Urothelium cell line (cell line): ENCODE results near the gene ATPAF1.
"Not testable (repeated sequence)": the region's sequence is repeated elsewhere in the genome, so short reads cannot be mapped to it uniquely, and the experiment has no call there.

Experiments
- DNase-seq: peaks from one replicate; pipeline ENCODE4 v3.0.0; 2011; ENCODE audit warnings: low spot score, mixed read lengths
- FAIRE-seq: peaks from 2 replicates; lab custom pipeline; 2011; peaks lifted over from hg19 to GRCh38; lab: Jason Lieb, UNC

ATPAF1 gene

GRCh38 chr1:46651152-46651551 is 17.0 kb downstream of the ATPAF1 start:
- DNase-seq, FAIRE-seq: not testable (repeated sequence)

- FAIRE-seq (no peak), DNase-seq (no peak)
Observed at GRCh38 chr1:46650491-46650890, 17.7 kb downstream of the ATPAF1 start.

GRCh38 chr1:46649764-46650163 is 18.4 kb downstream of the ATPAF1 start:
- DNase-seq (no peak), FAIRE-seq (no peak)

GRCh38 chr1:46647611-46648010 is 20.6 kb downstream of the ATPAF1 start:
- DNase-seq: no peak
- no peak for FAIRE-seq

- no peak for FAIRE-seq
- no peak for DNase-seq
Observed at GRCh38 chr1:46646844-46647243, 21.3 kb downstream of the ATPAF1 start.

- FAIRE-seq: no peak
- DNase-seq: no peak
Observed at GRCh38 chr1:46646331-46646730, 21.8 kb downstream of the ATPAF1 start.

GRCh38 chr1:46645815-46646214 is 22.3 kb downstream of the ATPAF1 start:
- no peak for DNase-seq
- no peak for FAIRE-seq

GRCh38 chr1:46643368-46643775 is 24.8 kb downstream of the ATPAF1 start:
- FAIRE-seq (no peak), DNase-seq (peak; percentile 54)

GRCh38 chr1:46642115-46642680 is 26.0 kb downstream of the ATPAF1 start:
- no peak for DNase-seq

GRCh38 chr1:46639547-46639946 is 28.6 kb downstream of the ATPAF1 start:
- FAIRE-seq: no peak
- no peak for DNase-seq

More at GRCh38 chr1:46642115-46642680, 26.0 kb downstream of the ATPAF1 start:
- peak; percentile 17 for FAIRE-seq

GRCh38 chr1:46638921-46639320 is 29.2 kb downstream of the ATPAF1 start:
- FAIRE-seq (no peak), DNase-seq (no peak)

GRCh38 chr1:46637444-46638083 is 30.6 kb downstream of the ATPAF1 start:
- FAIRE-seq (no peak), DNase-seq (no peak)

- FAIRE-seq (no peak), DNase-seq (no peak)
Observed at GRCh38 chr1:46635205-46635604, 33.0 kb downstream of the ATPAF1 start.

GRCh38 chr1:46630719-46631118 is 37.4 kb downstream of the ATPAF1 start:
- FAIRE-seq (no peak), DNase-seq (no peak)

GRCh38 chr1:46623743-46624644 is 44.2 kb downstream of the ATPAF1 start:
- DNase-seq: no peak
- no peak for FAIRE-seq

GRCh38 chr1:46622344-46622743 is 45.8 kb downstream of the ATPAF1 start:
- no peak for DNase-seq
- no peak for FAIRE-seq

- FAIRE-seq (no peak), DNase-seq (no peak)
Observed at GRCh38 chr1:46621930-46622329, 46.2 kb downstream of the ATPAF1 start.

- FAIRE-seq: no peak
- no peak for DNase-seq
Observed at GRCh38 chr1:46619656-46620258, 48.4 kb downstream of the ATPAF1 start.

GRCh38 chr1:46618754-46619415 is 49.3 kb downstream of the ATPAF1 start:
- DNase-seq: no peak
- FAIRE-seq: no peak

- FAIRE-seq (no peak), DNase-seq (no peak)
Observed at GRCh38 chr1:46617833-46618232, 50.3 kb downstream of the ATPAF1 start.
